ENCODE measurements around the gene ACAA2.

The ACAA2 gene

GRCh38 chr18:49768051-49768391, 45.3 kb downstream of the ACAA2 start:
- POLR2A ChIA-PET (ENCODE audit: low non-redundant PET) = no interaction called here
- peak; percentile 29 for TF ChIP-seq CTCF (conservative IDR thresholded peaks at IDR 0.05; ENCODE audit: low read depth)
- H3K27ac ChIP-seq = no peak overlapping the region
- DNase-seq (ENCODE audit: low spot score) = peak; percentile 19
- CTCF ChIA-PET = interaction anchor here (1.3 kb wide), 1 partner anchor 257 kb away, joined by 4 read pairs; no protein-coding TSS in a partner anchor

DNA sequence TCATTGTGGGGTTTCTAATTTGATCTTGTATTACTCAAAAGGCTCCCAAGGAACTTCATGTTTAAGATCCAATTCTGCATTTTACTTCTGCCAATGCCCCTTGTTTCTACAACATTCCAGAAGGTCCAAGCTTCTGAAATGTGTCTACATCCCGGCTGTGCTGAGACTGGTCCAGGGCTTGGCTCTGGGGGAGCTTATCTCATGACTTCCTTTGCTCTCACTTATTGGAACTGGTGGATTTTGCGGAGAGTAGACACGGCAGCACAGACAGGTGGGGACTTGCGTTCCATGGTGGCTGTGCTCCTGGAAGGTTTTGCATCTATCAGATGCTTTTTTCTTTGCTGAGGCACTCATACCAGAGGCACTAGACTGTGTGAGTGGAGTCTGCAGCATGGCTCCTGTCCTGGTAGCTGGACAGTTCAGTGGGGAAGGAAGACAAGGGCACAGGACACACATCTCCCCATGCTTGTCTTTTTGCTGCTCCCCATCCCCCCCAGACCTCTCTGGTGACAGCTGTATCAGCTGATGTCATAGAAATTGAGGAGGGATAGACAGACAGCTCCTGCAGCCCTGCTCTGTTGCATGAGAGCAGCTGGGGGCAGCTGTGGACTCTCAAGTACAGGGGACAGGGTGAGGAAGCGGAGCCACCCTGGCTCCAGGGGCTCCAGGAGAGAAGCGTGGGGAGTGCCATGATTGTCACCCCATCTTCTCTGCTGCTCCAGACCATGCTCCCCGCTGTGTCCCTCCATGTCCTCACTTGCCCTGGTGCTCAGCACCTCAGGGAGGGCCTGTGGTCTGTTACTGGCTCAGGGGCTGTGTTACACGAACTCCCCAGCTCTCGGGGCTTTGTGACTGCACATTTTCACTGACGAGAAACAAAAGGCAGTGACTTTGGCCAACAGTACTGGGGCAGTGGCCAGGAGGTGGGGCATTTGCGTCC, 46.0 kb downstream of the ACAA2 start:
- POLR2A ChIA-PET (ENCODE audit: low non-redundant PET) = no interaction called here

GRCh38 chr18:49766646-49767045, 46.7 kb downstream of the ACAA2 start:
- H3K27ac ChIP-seq = no peak overlapping the region
- no peak for DNase-seq (ENCODE audit: low spot score)
- no peak for TF ChIP-seq CTCF (conservative IDR thresholded peaks at IDR 0.05; ENCODE audit: low read depth)
- CTCF ChIA-PET = interaction anchor here (1.2 kb wide), 1 partner anchor 256 kb away, joined by 5 read pairs; no protein-coding TSS in a partner anchor
- POLR2A ChIA-PET (ENCODE audit: low non-redundant PET) = no interaction called here

More for the DNA sequence above, 46.0 kb downstream of the ACAA2 start:
- TF ChIP-seq CTCF (conservative IDR thresholded peaks at IDR 0.05; ENCODE audit: low read depth) = no peak
- no peak for DNase-seq (ENCODE audit: low spot score)
- CTCF ChIA-PET = interaction anchor here (0.8 to 1.3 kb wide), 2 partner anchors 207 to 257 kb away, joined by 3 to 4 read pairs; no protein-coding TSS in a partner anchor
- no peak overlapping the region for H3K27ac ChIP-seq

- ChIA-PET CTCF (no interaction called here), POLR2A (ENCODE audit: low non-redundant PET) (no interaction called here)
- no peak for TF ChIP-seq CTCF (conservative IDR thresholded peaks at IDR 0.05; ENCODE audit: low read depth)
- DNase-seq (ENCODE audit: low spot score) = no peak
- H3K27ac ChIP-seq = no peak overlapping the region
Measured at GRCh38 chr18:49764032-49764431, 49.3 kb downstream of the ACAA2 start.

GRCh38 chr18:49763590-49763989, 49.7 kb downstream of the ACAA2 start:
- ChIA-PET CTCF (no interaction called here), POLR2A (ENCODE audit: low non-redundant PET) (no interaction called here)
- no peak overlapping the region for H3K27ac ChIP-seq
- TF ChIP-seq CTCF (conservative IDR thresholded peaks at IDR 0.05; ENCODE audit: low read depth) = no peak
- no peak for DNase-seq (ENCODE audit: low spot score)

DNA sequence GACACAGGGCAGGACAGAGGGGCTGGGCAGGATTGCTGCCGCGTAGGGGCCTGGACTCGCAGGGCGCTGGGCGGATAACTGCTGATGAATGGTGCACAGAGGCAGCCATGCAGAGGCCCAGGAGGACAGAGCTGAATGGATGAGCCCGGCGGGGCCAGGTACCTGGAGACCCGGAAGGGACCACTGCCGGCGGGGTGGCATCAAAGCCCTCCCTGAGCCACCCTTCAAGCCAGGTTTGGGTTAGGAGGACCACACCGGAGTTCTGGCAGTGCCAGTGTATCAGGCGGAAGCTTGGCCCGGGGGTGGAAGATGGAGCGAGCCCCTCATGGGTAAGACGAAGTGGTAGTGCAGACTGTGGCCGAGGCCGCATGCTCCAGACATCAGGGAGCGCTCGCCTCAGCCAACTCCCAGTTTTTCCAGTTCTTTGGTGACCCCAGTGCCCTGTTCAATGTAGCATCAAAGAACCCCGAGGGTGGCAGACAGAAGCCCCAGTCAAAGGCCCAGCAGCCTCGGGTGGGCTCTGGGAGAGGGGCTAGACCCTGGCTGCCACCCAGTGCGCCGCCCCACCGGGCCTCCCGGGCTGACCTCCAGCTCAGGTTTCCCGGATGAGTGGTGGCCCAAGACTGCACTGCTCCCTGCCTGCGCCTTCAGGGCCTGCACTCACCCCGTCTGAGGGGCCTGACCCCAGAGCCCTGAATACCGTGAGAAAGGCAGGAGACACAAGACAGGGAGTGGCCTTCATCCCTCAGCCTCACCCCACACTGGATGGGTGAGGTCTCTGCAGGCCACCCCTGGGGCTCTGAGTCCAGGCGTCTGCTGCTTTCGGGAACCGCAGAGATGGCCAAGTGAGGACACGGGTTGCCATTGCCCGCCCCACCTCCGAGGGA, 50.9 kb downstream of the ACAA2 start:
- no peak overlapping the region for H3K27ac ChIP-seq
- ChIA-PET CTCF (no interaction called here), POLR2A (ENCODE audit: low non-redundant PET) (no interaction called here)
- DNase-seq (ENCODE audit: low spot score) = no peak
- no peak for TF ChIP-seq CTCF (conservative IDR thresholded peaks at IDR 0.05; ENCODE audit: low read depth)

Data from RWPE1 (cell line).